Omental fat pad (tissue), 4 donors: ENCODE results near the gene GIMAP7. TPM values are rescaled to one million over a fixed set of nuclear protein-coding genes. Genes with fewer than 3 reads are reported as not detected.
"Not testable (repeated sequence)": the region's sequence is repeated elsewhere in the genome, so short reads cannot be mapped to it uniquely, and the experiment has no call there.

Source experiments
- ATAC-seq: fragments of 150-250 bp; one replicate; pipeline ENCODE4 v1.9.1; 2016; ENCODE audit warnings: mild to moderate bottlenecking, moderate library complexity; ENCODE audit not compliant: low FRiP score
- DNase-seq: peaks from one replicate; pipeline ENCODE4 v3.0.0-alpha.2; 2019; ENCODE audit warnings: low spot score
- CTCF ChIP-seq, 3 donors: fragments of 450-650 bp; IDR thresholded peaks; one replicate each; pipeline ENCODE4 v1.5.1; 2016 to 2017; ENCODE audit warnings: antibody characterized with exemption in 3 of 3, mild to moderate bottlenecking in 3 of 3, moderate library complexity in 2 of 3
- total RNA-seq, 4 donors: library from RNA; depleted of rRNA; stranded (reverse); fragments of >200 nt; gene quantifications; one replicate each; pipeline ENCODE4 v1.1.0, GENCODE V29; 2016

The GIMAP7 gene
- total RNA-seq, 4 donors from 2014 or later, result 5.8 to 102 (median 27.2) TPM

GRCh38 chr7:150487625-150488024, 27.0 kb upstream of the GIMAP7 start:
- ATAC-seq, result no peak
- TF ChIP-seq CTCF (IDR thresholded peaks at IDR 0.05), result no peak
- DNase-seq, result no peak

- no peak for TF ChIP-seq CTCF (IDR thresholded peaks at IDR 0.05)
- ATAC-seq (no peak), DNase-seq (no peak)
These were observed 24.9 kb upstream of the GIMAP7 start for GRCh38 chr7:150489782-150490181.

- not testable (repeated sequence) for ATAC-seq, DNase-seq
These were observed 21.2 kb upstream of the GIMAP7 start for GRCh38 chr7:150493442-150493841.

DNA sequence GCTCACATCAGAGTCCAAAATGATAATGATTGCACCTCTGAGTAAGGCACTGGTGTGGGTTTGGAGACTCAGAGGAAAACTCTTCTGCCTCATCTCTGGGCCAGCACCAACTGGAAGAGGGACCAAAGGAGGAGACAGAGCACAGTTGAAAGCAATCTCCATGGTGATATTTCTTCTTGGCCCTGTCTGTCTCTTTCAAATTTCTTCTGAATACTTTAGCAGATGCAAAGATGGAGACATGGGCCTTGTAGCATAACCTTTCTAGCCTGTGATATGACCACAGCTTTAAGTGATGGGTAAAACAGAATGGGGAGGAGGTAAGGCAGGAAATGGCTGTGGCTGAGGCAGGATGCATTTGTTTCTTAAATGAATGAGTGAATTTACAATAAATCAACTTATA, 12.2 kb upstream of the GIMAP7 start:
- DNase-seq, result no peak
- no peak for ATAC-seq
- no peak for TF ChIP-seq CTCF (IDR thresholded peaks at IDR 0.05)

GRCh38 chr7:150503155-150503554, 11.5 kb upstream of the GIMAP7 start:
- no peak for TF ChIP-seq CTCF (IDR thresholded peaks at IDR 0.05)
- DNase-seq (no peak), ATAC-seq (no peak)

DNA sequence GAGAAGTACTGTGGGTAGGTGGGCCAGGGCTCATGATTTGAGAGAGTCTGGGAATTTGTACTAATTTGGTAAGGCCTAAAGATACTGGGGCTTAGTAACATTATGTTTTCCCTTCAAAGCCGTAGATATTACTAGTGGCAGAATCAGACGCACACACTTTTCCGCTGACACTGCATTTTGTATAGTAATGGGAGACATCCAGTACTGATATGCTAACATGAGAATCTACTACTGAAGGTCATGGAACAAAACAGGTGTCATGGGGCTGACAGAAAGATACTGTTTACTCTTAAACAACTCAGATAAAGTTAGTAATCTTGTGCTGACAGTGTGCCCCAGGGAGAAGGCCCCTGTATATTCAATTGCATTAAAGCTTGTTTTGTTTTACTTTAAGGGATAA, 11.1 kb upstream of the GIMAP7 start:
- DNase-seq (no peak), ATAC-seq (no peak)
- TF ChIP-seq CTCF (IDR thresholded peaks at IDR 0.05), result no peak

GRCh38 chr7:150507947-150508602, 6.6 kb upstream of the GIMAP7 start:
- no peak for DNase-seq
- TF ChIP-seq CTCF (IDR thresholded peaks at IDR 0.05), result no peak

More at GRCh38 chr7:150507947-150508602, 6.6 kb upstream of the GIMAP7 start:
- ATAC-seq, result no peak
